Osteoblast (primary cell): Measurements from ENCODE around the gene SLC9A5. TPM values are rescaled to one million over a fixed set of nuclear protein-coding genes. Genes with fewer than 3 reads are reported as not detected.
A peak's percentile ranks its signal among the peaks of the same experiment; 100 is the strongest.

ENCODE experiments used
- DNase-seq: peaks from one replicate; pipeline ENCODE4 v3.0.0; 2011; ENCODE audit warnings: low spot score, mixed read lengths; ENCODE audit not compliant: insufficient read length; ENCODE audit errors: missing footprints
- H2AFZ ChIP-seq: 2 replicates; pipeline ENCODE4 v1.6.0; 2011; ENCODE audit warnings: mild to moderate bottlenecking, low read length
- H3K27ac ChIP-seq: 2 replicates; pipeline ENCODE4 v1.5.1; 2011; ENCODE audit warnings: mild to moderate bottlenecking, low read depth, low read length, moderate library complexity
- H3K27me3 ChIP-seq: 2 replicates; pipeline ENCODE4 v1.6.0; 2012; ENCODE audit warnings: mild to moderate bottlenecking, control low read depth, inconsistent platforms, low read length, moderate library complexity; ENCODE audit not compliant: insufficient read depth
- H3K36me3 ChIP-seq: 2 replicates; pipeline ENCODE4 v1.5.1; 2011; ENCODE audit warnings: mild to moderate bottlenecking, low read length, control low read depth, moderate library complexity; ENCODE audit not compliant: insufficient read depth
- H3K4me1 ChIP-seq: 2 replicates; pipeline ENCODE4 v1.5.1; 2011; ENCODE audit warnings: mild to moderate bottlenecking, low read length, control low read depth, moderate library complexity; ENCODE audit not compliant: insufficient read depth
- H3K4me2 ChIP-seq: 2 replicates; pipeline ENCODE4 v1.6.0; 2011; ENCODE audit warnings: mild to moderate bottlenecking, low read length; ENCODE audit not compliant: insufficient read depth
- H3K4me3 ChIP-seq: fragments of 200-600 bp; sonication (generic); 3 replicates; pipeline ENCODE4 v1.5.1; 2012; ENCODE audit warnings: mild to moderate bottlenecking, low read length, inconsistent platforms; ENCODE audit not compliant: insufficient read depth
- H3K79me2 ChIP-seq: 2 replicates; pipeline ENCODE4 v1.6.0; 2012; ENCODE audit warnings: mild to moderate bottlenecking, low read length, control low read depth, inconsistent platforms; ENCODE audit not compliant: insufficient read depth
- H3K9me3 ChIP-seq: 2 replicates; pipeline ENCODE4 v1.5.1; 2011; ENCODE audit warnings: low read depth, low read length, control low read depth
- H4K20me1 ChIP-seq: 2 replicates; pipeline ENCODE4 v1.6.0; 2012; ENCODE audit warnings: mild to moderate bottlenecking, low read length, control low read depth; ENCODE audit not compliant: insufficient read depth
- total RNA-seq: library from RNA; depleted of rRNA; stranded (reverse); fragments of >200 nt; gene quantifications from 2 replicates; pipeline ENCODE4 v1.2.3, GENCODE V29; 2012
- TF ChIP-seq, protein P1 (sequence below): IDR thresholded peaks from 2 replicates; pipeline ENCODE4 v1.5.1; 2011; ENCODE audit warnings: mild to moderate bottlenecking, low read depth, low read length, moderate library complexity; ENCODE audit errors: extremely low read depth

Gene SLC9A5
- total RNA-seq, 1 donor: 3.6 TPM

DNA sequence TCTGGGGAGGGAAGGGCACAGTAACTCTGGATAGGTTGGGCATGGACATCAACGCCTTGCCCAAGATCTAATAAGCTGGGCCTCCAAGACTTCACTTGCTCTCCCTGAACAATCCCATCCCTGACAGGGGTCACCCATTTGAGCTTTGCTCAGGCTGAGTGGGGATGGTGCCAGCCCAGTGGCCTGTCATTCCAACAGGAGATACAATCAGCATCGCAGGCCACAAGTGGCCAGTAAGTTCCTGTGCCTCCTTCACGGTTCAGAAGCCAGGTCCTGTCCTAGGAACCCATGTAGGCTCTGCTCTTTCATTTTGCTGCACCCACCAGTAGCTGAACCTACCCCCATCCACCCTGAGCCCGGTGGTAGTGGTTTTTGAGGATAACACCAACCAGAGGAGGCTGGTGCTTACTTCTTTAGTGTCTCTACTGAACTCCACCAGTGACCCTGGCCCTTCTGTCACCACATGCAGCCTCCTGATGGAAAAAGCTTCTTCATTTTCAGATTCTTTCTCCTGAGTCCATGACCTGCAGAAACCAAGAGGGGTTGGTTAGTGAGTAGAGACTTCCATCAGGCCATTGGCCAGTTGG, 45.5 kb downstream of the SLC9A5 start:
- H3K36me3 ChIP-seq: no peaks in the 10 kb centered on the region
- H3K27ac ChIP-seq: no peak overlapping the region
- TF ChIP-seq, protein P1, sequence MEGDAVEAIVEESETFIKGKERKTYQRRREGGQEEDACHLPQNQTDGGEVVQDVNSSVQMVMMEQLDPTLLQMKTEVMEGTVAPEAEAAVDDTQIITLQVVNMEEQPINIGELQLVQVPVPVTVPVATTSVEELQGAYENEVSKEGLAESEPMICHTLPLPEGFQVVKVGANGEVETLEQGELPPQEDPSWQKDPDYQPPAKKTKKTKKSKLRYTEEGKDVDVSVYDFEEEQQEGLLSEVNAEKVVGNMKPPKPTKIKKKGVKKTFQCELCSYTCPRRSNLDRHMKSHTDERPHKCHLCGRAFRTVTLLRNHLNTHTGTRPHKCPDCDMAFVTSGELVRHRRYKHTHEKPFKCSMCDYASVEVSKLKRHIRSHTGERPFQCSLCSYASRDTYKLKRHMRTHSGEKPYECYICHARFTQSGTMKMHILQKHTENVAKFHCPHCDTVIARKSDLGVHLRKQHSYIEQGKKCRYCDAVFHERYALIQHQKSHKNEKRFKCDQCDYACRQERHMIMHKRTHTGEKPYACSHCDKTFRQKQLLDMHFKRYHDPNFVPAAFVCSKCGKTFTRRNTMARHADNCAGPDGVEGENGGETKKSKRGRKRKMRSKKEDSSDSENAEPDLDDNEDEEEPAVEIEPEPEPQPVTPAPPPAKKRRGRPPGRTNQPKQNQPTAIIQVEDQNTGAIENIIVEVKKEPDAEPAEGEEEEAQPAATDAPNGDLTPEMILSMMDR: no peak
- H3K4me3 ChIP-seq: no peak overlapping the region
- H4K20me1 ChIP-seq: no peaks in the 10 kb centered on the region
- DNase-seq: peak; percentile 63
- H3K27me3 ChIP-seq: no peaks in the 10 kb centered on the region
- no peaks in the 10 kb centered on the region for H3K79me2 ChIP-seq
- no peaks in the 10 kb centered on the region for H3K9me3 ChIP-seq
- no peak overlapping the region for H2AFZ ChIP-seq
- H3K4me2 ChIP-seq: no peak overlapping the region
- H3K4me1 ChIP-seq: peaks cover 13% of the 10 kb centered on the region

DNA sequence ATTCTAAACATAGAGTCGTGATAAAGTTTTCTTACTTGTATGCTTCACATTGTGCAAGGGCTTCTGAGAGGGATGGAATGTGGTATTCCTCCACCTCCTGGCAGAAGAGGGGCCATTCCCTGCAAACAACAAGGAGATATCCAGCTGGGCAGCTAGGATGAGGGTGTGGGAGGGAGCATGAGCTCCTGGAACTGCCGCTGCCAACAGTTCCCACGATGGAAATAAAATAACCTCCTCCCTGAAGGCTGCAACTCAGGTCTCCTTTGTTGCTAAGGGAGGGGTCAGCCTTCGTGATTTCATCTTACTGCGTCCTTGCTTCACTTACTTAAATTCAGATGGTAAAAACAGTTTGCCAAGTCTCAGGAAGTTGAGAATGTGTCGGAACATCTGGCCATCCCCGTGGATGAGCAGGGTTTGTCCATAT, 46.2 kb downstream of the SLC9A5 start:
- H3K4me2 ChIP-seq: no peak overlapping the region
- DNase-seq: peak; percentile 81
- H3K4me1 ChIP-seq: peaks cover 13% of the 10 kb centered on the region
- H3K79me2 ChIP-seq: no peaks in the 10 kb centered on the region
- H3K4me3 ChIP-seq: no peak overlapping the region
- no peaks in the 10 kb centered on the region for H3K27me3 ChIP-seq
- H3K27ac ChIP-seq: no peak overlapping the region
- TF ChIP-seq, protein P1: no peak
- H2AFZ ChIP-seq: no peak overlapping the region
- H4K20me1 ChIP-seq: no peaks in the 10 kb centered on the region
- no peaks in the 10 kb centered on the region for H3K36me3 ChIP-seq
- no peaks in the 10 kb centered on the region for H3K9me3 ChIP-seq

DNA sequence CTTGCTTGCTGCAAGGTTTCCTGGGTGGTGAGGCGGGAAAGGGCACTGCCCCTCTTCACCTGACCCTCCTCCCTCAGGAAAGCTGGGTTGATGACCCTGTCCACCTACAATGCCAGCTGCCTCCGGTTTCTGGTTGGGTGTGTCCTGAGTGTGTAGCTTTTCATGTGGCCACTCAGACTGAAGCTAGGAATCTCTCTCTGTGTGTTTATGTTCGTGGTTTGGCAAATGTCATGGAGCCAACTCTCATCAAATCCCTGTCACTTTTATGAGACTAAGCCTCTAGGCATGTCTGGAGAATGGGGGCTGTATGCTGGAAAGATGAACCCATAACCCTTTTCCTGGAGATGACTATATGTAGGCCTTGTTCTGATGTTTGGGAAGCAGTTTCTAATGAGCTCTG, 47.6 kb downstream of the SLC9A5 start:
- Histone ChIP-seq H3K4me3 (no peak overlapping the region), H2AFZ (no peak overlapping the region), H3K27me3 (no peaks in the 10 kb centered on the region), H3K4me2 (no peak overlapping the region), H3K4me1 (peaks cover 13% of the 10 kb centered on the region), H3K27ac (no peak overlapping the region), H3K36me3 (no peaks in the 10 kb centered on the region), H3K79me2 (no peaks in the 10 kb centered on the region), H3K9me3 (no peaks in the 10 kb centered on the region), H4K20me1 (no peaks in the 10 kb centered on the region)
- TF ChIP-seq, protein P1: no peak
- peak; percentile 94 for DNase-seq

DNA sequence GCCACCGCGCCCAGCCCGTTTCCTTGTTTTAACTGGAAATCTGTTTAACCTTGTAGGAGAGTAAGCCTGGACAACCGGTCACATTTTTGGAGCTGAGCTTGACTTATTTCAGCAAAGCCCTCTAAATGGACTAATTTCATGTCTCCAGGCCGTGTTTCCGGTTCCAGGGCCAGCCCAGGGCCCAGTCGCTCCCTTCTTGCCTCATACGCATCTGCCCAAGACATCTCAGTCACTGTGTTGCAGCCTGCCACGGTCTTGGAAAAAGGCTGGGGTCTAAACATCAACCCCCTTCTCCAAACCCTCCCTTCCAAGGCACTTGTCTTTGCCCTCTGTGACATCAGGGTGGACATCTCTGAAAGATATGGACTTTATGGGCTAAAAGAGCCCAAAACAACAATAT, 49.5 kb downstream of the SLC9A5 start:
- H2AFZ ChIP-seq: no peak overlapping the region
- H3K4me2 ChIP-seq: no peak overlapping the region
- no peaks in the 10 kb centered on the region for H3K27me3 ChIP-seq
- H3K4me1 ChIP-seq: peaks cover 13% of the 10 kb centered on the region
- DNase-seq: peak; percentile 3
- H4K20me1 ChIP-seq: no peaks in the 10 kb centered on the region
- TF ChIP-seq, protein P1: no peak
- H3K79me2 ChIP-seq: no peaks in the 10 kb centered on the region
- no peaks in the 10 kb centered on the region for H3K36me3 ChIP-seq
- no peak overlapping the region for H3K4me3 ChIP-seq
- no peak overlapping the region for H3K27ac ChIP-seq
- no peaks in the 10 kb centered on the region for H3K9me3 ChIP-seq
